HG03354 (cell line): Measurements from ENCODE around the gene ANKRD40.
"Not testable (repeated sequence)": the region's sequence is repeated elsewhere in the genome, so short reads cannot be mapped to it uniquely, and the experiment has no call there.

ENCODE experiments used
- ATAC-seq: cut with Tn5 transposase; IDR thresholded peaks from one replicate; pipeline ENCODE4 v1.9.1; 2021; ENCODE audit warnings: mild to moderate bottlenecking; ENCODE audit not compliant: unreplicated experiment, poor library complexity, severe bottlenecking

ANKRD40 gene

GRCh38 chr17:50687200-50688066 lies 20.3 kb downstream of the ANKRD40 start:
- ATAC-seq = no peak

- ATAC-seq = no peak
Measured at GRCh38 chr17:50686494-50687199, 21.1 kb downstream of the ANKRD40 start.

GRCh38 chr17:50685691-50686493 lies 21.8 kb downstream of the ANKRD40 start:
- ATAC-seq = no peak

GRCh38 chr17:50685334-50685665 lies 22.4 kb downstream of the ANKRD40 start:
- no peak for ATAC-seq

GRCh38 chr17:50684612-50685333 lies 22.9 kb downstream of the ANKRD40 start:
- no peak for ATAC-seq

- ATAC-seq = no peak
Measured at GRCh38 chr17:50684288-50684611, 23.5 kb downstream of the ANKRD40 start.

GRCh38 chr17:50683434-50684287 lies 24.1 kb downstream of the ANKRD40 start:
- no peak for ATAC-seq

- no peak for ATAC-seq
Measured at GRCh38 chr17:50682938-50683337, 24.8 kb downstream of the ANKRD40 start.

GRCh38 chr17:50682441-50682840 lies 25.3 kb downstream of the ANKRD40 start:
- ATAC-seq = no peak

GRCh38 chr17:50681263-50682200 lies 26.2 kb downstream of the ANKRD40 start:
- no peak for ATAC-seq

GRCh38 chr17:50680543-50681262 lies 27.0 kb downstream of the ANKRD40 start:
- ATAC-seq = not testable (repeated sequence)

- no peak for ATAC-seq
Measured at GRCh38 chr17:50680126-50680525, 27.6 kb downstream of the ANKRD40 start.

- no peak for ATAC-seq
Measured at GRCh38 chr17:50679008-50679544, 28.6 kb downstream of the ANKRD40 start.

GRCh38 chr17:50677851-50678375 lies 29.8 kb downstream of the ANKRD40 start:
- ATAC-seq = no peak

GRCh38 chr17:50676065-50676975 lies 31.4 kb downstream of the ANKRD40 start:
- no peak for ATAC-seq

GRCh38 chr17:50675627-50676026 lies 32.1 kb downstream of the ANKRD40 start:
- no peak for ATAC-seq
